HepG2 (cell line): ENCODE measurements around the gene KDELR3. TPM values are rescaled to one million over a fixed set of nuclear protein-coding genes. Genes with fewer than 3 reads are reported as not detected.

Experiments
- ASH2L ChIP-seq: fragments of 300-600, 200-600 bp; sonication (generic); IDR thresholded peaks from 2 replicates; pipeline ENCODE4 v1.7.0; 2017; ENCODE audit warnings: low read depth, mild to moderate bottlenecking, moderate library complexity, mixed read lengths, low read length; ENCODE audit not compliant: insufficient read length
- CBX5 ChIP-seq: sonication (generic); formaldehyde crosslinking; IDR thresholded peaks from 2 replicates; pipeline ENCODE4 v1.4.0; 2020; ENCODE audit warnings: missing genetic modification reagents, borderline replicate concordance
- FOSL1 ChIP-seq: sonication (generic); formaldehyde crosslinking; IDR thresholded peaks from 2 replicates; pipeline ENCODE4 v1.9.0; 2021; ENCODE audit warnings: missing genetic modification reagents, borderline replicate concordance
- HDAC2 ChIP-seq: sonication (generic); formaldehyde crosslinking; IDR thresholded peaks from 2 replicates; pipeline ENCODE4 v1.4.0; 2020; ENCODE audit warnings: missing genetic modification reagents
- HNRNPH1 ChIP-seq: fragments of 200-400 bp; formaldehyde crosslinking; optimal IDR thresholded peaks from 2 replicates; pipeline ENCODE3; 2017; ENCODE audit warnings: mild to moderate bottlenecking, low read depth, low read length
- MAFK ChIP-seq, 2 experiments: IDR thresholded peaks in 1 of 2; conservative IDR thresholded peaks in 1 of 2; 2 replicates each; pipeline ENCODE4 v1.6.1; 2011; ENCODE audit warnings: improper control_type of control experiment in 2 of 2, low read length in 2 of 2
- MEIS2 ChIP-seq: sonication (generic); formaldehyde crosslinking; IDR thresholded peaks from 2 replicates; pipeline ENCODE4 v1.9.0; 2021; ENCODE audit warnings: mild to moderate bottlenecking, missing genetic modification reagents
- MIXL1 ChIP-seq: IDR thresholded peaks from 2 replicates; pipeline ENCODE4 v1.6.1; 2016
- MTA3 ChIP-seq: sonication (generic); formaldehyde crosslinking; IDR thresholded peaks from 2 replicates; pipeline ENCODE4 v1.4.0; 2020; ENCODE audit warnings: missing genetic modification reagents
- NFE2 ChIP-seq: sonication (generic); formaldehyde crosslinking; IDR thresholded peaks from 2 replicates; pipeline ENCODE4 v1.4.0; 2020; ENCODE audit warnings: missing genetic modification reagents
- RARA ChIP-seq: IDR thresholded peaks from 2 replicates; pipeline ENCODE4 v1.6.1; 2016; ENCODE audit warnings: missing genetic modification reagents, missing compliant biosample characterization
- RFXANK ChIP-seq: IDR thresholded peaks from 2 replicates; pipeline ENCODE4 v1.6.1; 2016
- SAFB2 ChIP-seq: sonication (generic); formaldehyde crosslinking; IDR thresholded peaks from 2 replicates; pipeline ENCODE4 v1.5.1; 2020; ENCODE audit warnings: missing genetic modification reagents, low read depth, mild to moderate bottlenecking, borderline replicate concordance
- SMARCE1 ChIP-seq: fragments of 450-650 bp; IDR thresholded peaks from 2 replicates; pipeline ENCODE4 v1.6.1; 2017; ENCODE audit warnings: borderline replicate concordance
- ZNF282 ChIP-seq: fragments of 450-650 bp; IDR thresholded peaks from 2 replicates; pipeline ENCODE4 v1.6.1; 2018; ENCODE audit not compliant: partially characterized antibody
- ZNF337 ChIP-seq: sonication (generic); formaldehyde crosslinking; IDR thresholded peaks from 2 replicates; pipeline ENCODE4 v1.5.1; 2020; ENCODE audit warnings: missing genetic modification reagents, low read depth, mild to moderate bottlenecking, borderline replicate concordance
- ZNF530 ChIP-seq: sonication (generic); formaldehyde crosslinking; IDR thresholded peaks from 2 replicates; pipeline ENCODE4 v1.5.0; 2020; ENCODE audit warnings: low read depth, mild to moderate bottlenecking, missing genetic modification reagents
- ZNF672 ChIP-seq: sonication (generic); formaldehyde crosslinking; IDR thresholded peaks from 2 replicates; pipeline ENCODE4 v1.8.1; 2022; ENCODE audit warnings: missing genetic modification reagents
- ZNF749 ChIP-seq: sonication (generic); formaldehyde crosslinking; IDR thresholded peaks from 2 replicates; pipeline ENCODE4 v1.8.0; 2022; ENCODE audit warnings: mild to moderate bottlenecking, missing genetic modification reagents, moderate library complexity, borderline replicate concordance
- ZNF761 ChIP-seq: sonication (generic); formaldehyde crosslinking; conservative IDR thresholded peaks from 2 replicates; pipeline ENCODE4 v1.4.0; 2020; ENCODE audit warnings: mild to moderate bottlenecking, missing genetic modification reagents
- polyA plus RNA-seq, 8 experiments: library from polyadenylated mRNA; depleted of rRNA in 3 of 8; stranded (reverse) in 7 of 8; unstranded in 1 of 8; fragments of >200 nt; fragmentation: Illumina TruSeq in 4 of 8; extraction: Trizol in 4 of 8; gene quantifications; 2 replicates each; pipeline versions ENCODE4 v1.2.1 to v1.2.3, GENCODE V29; 2011 to 2016; ENCODE audit warnings: low read depth in 4 of 8, missing spikeins in 1 of 8, mixed read lengths in 1 of 8; ENCODE audit not compliant: insufficient read depth in 1 of 8
- total RNA-seq, 5 experiments: library from RNA; depleted of rRNA; stranded (reverse); fragments of >200 nt; fragmentation: Illumina TruSeq; extraction: Trizol; gene quantifications; 2 replicates each; pipeline ENCODE4 v1.2.3, GENCODE V29; 2016; ENCODE audit warnings: low read depth in 1 of 5
- TF ChIP-seq, protein P1 (sequence below): sonication (generic); formaldehyde crosslinking; IDR thresholded peaks from 2 replicates; pipeline ENCODE4 v1.5.0; 2020; ENCODE audit warnings: missing genetic modification reagents, mild to moderate bottlenecking, borderline replicate concordance
- TF ChIP-seq, protein P2 (sequence below): sonication (generic); formaldehyde crosslinking; IDR thresholded peaks from 2 replicates; pipeline ENCODE4 v1.4.0; 2020; ENCODE audit warnings: missing genetic modification reagents, low read depth, mild to moderate bottlenecking, borderline replicate concordance
- TF ChIP-seq, protein P3 (sequence below): sonication (generic); formaldehyde crosslinking; IDR thresholded peaks from 2 replicates; pipeline ENCODE4 v1.4.0; 2020; ENCODE audit warnings: missing genetic modification reagents, mild to moderate bottlenecking, borderline replicate concordance
- TF ChIP-seq, protein P4 (sequence below): sonication (generic); formaldehyde crosslinking; IDR thresholded peaks from 2 replicates; pipeline ENCODE4 v1.4.0; 2020; ENCODE audit warnings: mild to moderate bottlenecking, missing genetic modification reagents

The KDELR3 gene
- total and polyA plus RNA-seq, 2 of the 13 experiments (the other 11 are each of a cell fraction or from before 2014, with no cell fraction given) = 24.2 to 65.7 TPM

DNA sequence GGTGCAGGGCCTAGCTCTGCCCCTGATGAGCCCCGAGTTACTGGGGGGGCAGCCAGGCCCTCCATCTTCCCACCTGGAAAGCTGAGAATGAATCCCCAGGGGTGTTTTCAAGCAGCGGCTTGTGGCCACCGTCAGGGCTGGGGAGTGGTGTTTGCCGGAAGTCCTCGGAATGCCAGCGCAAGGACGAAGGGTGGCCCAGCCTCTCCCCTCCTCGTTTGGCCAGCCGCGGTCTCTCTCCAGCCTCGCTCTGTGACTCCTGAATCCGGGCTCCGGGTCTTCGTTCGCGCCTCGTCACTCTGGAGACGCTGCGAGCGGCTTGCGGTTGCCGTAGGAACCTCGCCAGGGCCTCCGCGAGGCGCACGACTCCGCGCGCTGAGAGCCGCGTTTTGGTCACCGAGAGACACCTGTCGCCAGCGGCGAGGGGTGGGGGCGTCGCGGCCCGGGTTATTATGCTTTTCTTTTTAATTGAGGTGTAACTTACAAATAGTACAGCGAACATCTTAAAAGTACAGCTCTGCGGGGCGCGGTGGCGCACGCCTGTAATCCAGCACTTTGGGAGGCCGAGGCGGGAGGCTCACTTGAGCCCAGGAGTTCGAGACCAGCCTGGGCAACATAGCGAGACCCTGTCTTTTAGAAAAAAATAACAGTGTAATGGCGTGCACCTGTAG lies 6.3 kb upstream of the KDELR3 start (continued):
- no peak for TF ChIP-seq ZNF749
- no peak for TF ChIP-seq MTA3 (CRISPR knock-in tag)
- TF ChIP-seq MIXL1 (CRISPR knock-in tag) = 0 out of 2 replicates have a peak, but pooled peaks have one; percentile 20
- TF ChIP-seq, protein P1, sequence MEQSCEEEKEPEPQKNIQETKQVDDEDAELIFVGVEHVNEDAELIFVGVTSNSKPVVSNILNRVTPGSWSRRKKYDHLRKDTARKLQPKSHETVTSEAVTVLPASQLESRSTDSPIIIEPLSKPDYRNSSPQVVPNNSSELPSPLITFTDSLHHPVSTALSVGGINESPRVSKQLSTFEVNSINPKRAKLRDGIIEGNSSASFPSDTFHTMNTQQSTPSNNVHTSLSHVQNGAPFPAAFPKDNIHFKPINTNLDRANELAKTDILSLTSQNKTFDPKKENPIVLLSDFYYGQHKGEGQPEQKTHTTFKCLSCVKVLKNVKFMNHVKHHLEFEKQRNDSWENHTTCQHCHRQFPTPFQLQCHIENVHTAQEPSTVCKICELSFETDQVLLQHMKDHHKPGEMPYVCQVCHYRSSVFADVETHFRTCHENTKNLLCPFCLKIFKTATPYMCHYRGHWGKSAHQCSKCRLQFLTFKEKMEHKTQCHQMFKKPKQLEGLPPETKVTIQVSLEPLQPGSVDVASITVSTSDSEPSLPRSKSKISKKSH (CRISPR knock-in tag) = no peak; the same call in 1 of the 2 replicates
- TF ChIP-seq MAFK (conservative IDR thresholded peaks at IDR 0.05 in 1 of 2, IDR thresholded peaks at IDR 0.05 in 1 of 2; ENCODE audit: low read length in 2 of 2) = no peak
- no peak for TF ChIP-seq FOSL1 (CRISPR knock-in tag)
- TF ChIP-seq RFXANK (CRISPR knock-in tag) = no peak
- TF ChIP-seq ZNF337 = no peak
- TF ChIP-seq, protein P2, sequence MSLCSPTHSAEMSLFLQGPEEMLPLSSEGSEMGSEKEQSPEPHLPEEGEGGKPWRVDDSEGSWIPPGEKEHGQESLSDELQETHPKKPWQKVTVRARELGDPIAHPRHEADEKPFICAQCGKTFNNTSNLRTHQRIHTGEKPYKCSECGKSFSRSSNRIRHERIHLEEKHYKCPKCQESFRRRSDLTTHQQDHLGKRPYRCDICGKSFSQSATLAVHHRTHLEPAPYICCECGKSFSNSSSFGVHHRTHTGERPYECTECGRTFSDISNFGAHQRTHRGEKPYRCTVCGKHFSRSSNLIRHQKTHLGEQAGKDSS (CRISPR knock-in tag) = no peak
- TF ChIP-seq ZNF761 (CRISPR knock-in tag) = no peak
- TF ChIP-seq RARA = peak; percentile 26; the same call in 1 of the 2 replicates
- TF ChIP-seq ZNF530 (CRISPR knock-in tag) = no peak
- TF ChIP-seq, protein P3, sequence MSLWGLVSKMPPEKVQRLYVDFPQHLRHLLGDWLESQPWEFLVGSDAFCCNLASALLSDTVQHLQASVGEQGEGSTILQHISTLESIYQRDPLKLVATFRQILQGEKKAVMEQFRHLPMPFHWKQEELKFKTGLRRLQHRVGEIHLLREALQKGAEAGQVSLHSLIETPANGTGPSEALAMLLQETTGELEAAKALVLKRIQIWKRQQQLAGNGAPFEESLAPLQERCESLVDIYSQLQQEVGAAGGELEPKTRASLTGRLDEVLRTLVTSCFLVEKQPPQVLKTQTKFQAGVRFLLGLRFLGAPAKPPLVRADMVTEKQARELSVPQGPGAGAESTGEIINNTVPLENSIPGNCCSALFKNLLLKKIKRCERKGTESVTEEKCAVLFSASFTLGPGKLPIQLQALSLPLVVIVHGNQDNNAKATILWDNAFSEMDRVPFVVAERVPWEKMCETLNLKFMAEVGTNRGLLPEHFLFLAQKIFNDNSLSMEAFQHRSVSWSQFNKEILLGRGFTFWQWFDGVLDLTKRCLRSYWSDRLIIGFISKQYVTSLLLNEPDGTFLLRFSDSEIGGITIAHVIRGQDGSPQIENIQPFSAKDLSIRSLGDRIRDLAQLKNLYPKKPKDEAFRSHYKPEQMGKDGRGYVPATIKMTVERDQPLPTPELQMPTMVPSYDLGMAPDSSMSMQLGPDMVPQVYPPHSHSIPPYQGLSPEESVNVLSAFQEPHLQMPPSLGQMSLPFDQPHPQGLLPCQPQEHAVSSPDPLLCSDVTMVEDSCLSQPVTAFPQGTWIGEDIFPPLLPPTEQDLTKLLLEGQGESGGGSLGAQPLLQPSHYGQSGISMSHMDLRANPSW (CRISPR knock-in tag) = no peak
- no peak for TF ChIP-seq SAFB2
- no peak for TF ChIP-seq NFE2 (CRISPR knock-in tag)
- peak; percentile 58 for TF ChIP-seq HDAC2 (CRISPR knock-in tag)
- TF ChIP-seq CBX5 (CRISPR knock-in tag) = no peak; the same call in 1 of the 2 replicates
- no peak for TF ChIP-seq HNRNPH1
- TF ChIP-seq, protein P4, sequence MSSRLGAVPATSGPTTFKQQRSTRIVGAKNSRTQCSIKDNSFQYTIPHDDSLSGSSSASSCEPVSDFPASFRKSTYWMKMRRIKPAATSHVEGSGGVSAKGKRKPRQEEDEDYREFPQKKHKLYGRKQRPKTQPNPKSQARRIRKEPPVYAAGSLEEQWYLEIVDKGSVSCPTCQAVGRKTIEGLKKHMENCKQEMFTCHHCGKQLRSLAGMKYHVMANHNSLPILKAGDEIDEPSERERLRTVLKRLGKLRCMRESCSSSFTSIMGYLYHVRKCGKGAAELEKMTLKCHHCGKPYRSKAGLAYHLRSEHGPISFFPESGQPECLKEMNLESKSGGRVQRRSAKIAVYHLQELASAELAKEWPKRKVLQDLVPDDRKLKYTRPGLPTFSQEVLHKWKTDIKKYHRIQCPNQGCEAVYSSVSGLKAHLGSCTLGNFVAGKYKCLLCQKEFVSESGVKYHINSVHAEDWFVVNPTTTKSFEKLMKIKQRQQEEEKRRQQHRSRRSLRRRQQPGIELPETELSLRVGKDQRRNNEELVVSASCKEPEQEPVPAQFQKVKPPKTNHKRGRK = no peak
- TF ChIP-seq ZNF672 (CRISPR knock-in tag) = no peak
- no peak for TF ChIP-seq ASH2L
- TF ChIP-seq ZNF282 = no peak
- no peak for TF ChIP-seq SMARCE1
- peak; percentile 79; the same call in 1 of the 2 replicates for TF ChIP-seq MEIS2 (CRISPR knock-in tag)
